Measurements from ENCODE around the gene SCGB3A1.

DNA sequence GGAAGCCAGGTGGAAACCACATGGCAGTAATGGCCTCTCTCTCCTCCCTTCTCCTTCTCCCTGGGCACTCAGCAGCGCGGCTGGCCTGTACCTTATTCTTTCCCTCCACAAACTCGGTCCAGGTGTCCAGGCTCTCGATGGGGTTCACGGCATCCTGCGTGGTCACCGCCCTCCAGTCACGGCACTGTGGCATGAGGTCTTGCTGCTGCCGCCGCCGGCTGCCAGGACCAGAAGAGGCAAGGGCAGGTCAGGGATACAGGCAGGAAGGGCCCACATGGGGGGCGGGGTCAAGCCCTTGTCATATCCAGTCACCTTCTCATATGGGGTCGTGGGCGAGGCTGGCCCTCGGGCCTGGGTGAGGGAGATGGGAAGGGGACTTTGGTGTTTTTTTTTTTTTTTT is 32.5 kb upstream of the SCGB3A1 start:
- TF ChIP-seq, protein P1, sequence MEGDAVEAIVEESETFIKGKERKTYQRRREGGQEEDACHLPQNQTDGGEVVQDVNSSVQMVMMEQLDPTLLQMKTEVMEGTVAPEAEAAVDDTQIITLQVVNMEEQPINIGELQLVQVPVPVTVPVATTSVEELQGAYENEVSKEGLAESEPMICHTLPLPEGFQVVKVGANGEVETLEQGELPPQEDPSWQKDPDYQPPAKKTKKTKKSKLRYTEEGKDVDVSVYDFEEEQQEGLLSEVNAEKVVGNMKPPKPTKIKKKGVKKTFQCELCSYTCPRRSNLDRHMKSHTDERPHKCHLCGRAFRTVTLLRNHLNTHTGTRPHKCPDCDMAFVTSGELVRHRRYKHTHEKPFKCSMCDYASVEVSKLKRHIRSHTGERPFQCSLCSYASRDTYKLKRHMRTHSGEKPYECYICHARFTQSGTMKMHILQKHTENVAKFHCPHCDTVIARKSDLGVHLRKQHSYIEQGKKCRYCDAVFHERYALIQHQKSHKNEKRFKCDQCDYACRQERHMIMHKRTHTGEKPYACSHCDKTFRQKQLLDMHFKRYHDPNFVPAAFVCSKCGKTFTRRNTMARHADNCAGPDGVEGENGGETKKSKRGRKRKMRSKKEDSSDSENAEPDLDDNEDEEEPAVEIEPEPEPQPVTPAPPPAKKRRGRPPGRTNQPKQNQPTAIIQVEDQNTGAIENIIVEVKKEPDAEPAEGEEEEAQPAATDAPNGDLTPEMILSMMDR (IDR thresholded peaks at IDR 0.05 in 8 of 11, conservative IDR thresholded peaks at IDR 0.05 in 3 of 11) = no peak
- TF ChIP-seq POLR2A (IDR thresholded peaks at IDR 0.05) = no peak
- TF ChIP-seq POLR2AphosphoS5 (IDR thresholded peaks at IDR 0.05) = peak in 2 of 3 donors; percentile 48 to 66
